ENCODE results near the gene TLCD3B.

TLCD3B gene, protein sequence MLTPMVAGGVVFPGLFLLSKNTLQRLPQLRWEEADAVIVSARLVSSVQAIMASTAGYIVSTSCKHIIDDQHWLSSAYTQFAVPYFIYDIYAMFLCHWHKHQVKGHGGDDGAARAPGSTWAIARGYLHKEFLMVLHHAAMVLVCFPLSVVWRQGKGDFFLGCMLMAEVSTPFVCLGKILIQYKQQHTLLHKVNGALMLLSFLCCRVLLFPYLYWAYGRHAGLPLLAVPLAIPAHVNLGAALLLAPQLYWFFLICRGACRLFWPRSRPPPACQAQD
- long read RNA-seq, partial matches to known transcripts: 0 of 2 reads
- long read RNA-seq, other reads (novel, unspliced or antisense): 2 of 2 reads

DNA sequence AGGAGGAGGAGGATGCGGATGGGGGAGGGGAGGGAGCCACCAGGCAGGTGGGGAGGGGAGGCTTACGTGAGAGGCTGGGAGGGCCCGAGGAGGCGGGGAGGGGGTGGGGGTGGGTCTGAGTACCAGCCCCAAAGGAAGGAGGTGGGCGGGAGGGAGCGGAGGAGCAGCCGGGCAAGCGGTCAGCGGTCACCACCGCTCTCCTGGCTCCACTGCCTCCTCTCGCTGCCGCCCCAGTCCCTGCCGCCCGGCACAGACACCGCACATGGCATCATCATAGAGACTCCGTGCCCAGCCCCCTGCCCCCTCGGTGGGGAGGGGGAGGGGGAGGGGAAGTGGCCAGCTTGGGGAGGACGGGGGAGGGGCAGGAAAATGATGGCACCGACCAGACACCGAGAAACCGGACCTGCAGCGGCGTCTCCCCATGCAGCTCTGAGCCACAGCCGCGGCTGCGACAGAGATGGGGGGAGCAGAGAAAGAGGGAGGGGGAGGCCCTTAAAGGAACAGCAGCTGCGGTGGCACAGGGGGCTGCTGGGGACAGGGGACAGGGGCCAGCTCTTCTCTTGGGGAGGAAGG lies at the start of gene TLCD3B:
Gene TLCD3B, minus strand, starts transcription at position 431 of the 573 bp plus-strand sequence. CDS start 744 bp downstream, outside the sequence.
- TF ChIP-seq, protein P1, sequence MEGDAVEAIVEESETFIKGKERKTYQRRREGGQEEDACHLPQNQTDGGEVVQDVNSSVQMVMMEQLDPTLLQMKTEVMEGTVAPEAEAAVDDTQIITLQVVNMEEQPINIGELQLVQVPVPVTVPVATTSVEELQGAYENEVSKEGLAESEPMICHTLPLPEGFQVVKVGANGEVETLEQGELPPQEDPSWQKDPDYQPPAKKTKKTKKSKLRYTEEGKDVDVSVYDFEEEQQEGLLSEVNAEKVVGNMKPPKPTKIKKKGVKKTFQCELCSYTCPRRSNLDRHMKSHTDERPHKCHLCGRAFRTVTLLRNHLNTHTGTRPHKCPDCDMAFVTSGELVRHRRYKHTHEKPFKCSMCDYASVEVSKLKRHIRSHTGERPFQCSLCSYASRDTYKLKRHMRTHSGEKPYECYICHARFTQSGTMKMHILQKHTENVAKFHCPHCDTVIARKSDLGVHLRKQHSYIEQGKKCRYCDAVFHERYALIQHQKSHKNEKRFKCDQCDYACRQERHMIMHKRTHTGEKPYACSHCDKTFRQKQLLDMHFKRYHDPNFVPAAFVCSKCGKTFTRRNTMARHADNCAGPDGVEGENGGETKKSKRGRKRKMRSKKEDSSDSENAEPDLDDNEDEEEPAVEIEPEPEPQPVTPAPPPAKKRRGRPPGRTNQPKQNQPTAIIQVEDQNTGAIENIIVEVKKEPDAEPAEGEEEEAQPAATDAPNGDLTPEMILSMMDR (IDR thresholded peaks at IDR 0.05; ENCODE audit: insufficient read depth, low read length): no peak
- TF ChIP-seq POLR2AphosphoS5 (IDR thresholded peaks at IDR 0.05; ENCODE audit: low read depth) (no peak), SPI1 (IDR thresholded peaks at IDR 0.05; ENCODE audit: borderline replicate concordance, low read depth) (no peak)
- TF ChIP-seq, protein P2, sequence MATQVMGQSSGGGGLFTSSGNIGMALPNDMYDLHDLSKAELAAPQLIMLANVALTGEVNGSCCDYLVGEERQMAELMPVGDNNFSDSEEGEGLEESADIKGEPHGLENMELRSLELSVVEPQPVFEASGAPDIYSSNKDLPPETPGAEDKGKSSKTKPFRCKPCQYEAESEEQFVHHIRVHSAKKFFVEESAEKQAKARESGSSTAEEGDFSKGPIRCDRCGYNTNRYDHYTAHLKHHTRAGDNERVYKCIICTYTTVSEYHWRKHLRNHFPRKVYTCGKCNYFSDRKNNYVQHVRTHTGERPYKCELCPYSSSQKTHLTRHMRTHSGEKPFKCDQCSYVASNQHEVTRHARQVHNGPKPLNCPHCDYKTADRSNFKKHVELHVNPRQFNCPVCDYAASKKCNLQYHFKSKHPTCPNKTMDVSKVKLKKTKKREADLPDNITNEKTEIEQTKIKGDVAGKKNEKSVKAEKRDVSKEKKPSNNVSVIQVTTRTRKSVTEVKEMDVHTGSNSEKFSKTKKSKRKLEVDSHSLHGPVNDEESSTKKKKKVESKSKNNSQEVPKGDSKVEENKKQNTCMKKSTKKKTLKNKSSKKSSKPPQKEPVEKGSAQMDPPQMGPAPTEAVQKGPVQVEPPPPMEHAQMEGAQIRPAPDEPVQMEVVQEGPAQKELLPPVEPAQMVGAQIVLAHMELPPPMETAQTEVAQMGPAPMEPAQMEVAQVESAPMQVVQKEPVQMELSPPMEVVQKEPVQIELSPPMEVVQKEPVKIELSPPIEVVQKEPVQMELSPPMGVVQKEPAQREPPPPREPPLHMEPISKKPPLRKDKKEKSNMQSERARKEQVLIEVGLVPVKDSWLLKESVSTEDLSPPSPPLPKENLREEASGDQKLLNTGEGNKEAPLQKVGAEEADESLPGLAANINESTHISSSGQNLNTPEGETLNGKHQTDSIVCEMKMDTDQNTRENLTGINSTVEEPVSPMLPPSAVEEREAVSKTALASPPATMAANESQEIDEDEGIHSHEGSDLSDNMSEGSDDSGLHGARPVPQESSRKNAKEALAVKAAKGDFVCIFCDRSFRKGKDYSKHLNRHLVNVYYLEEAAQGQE (IDR thresholded peaks at IDR 0.05; ENCODE audit: insufficient replicate concordance, low read depth): no peak
- H3K27ac ChIP-seq (replicated peaks): no peak within 1 kb of the TSS
- DNase-seq (ENCODE audit: low read depth in 1 of 2, low spot score in 1 of 2): no peak
- H3K27me3 ChIP-seq (ENCODE audit: insufficient read depth, poor library complexity, severe bottlenecking): peaks cover 52% of the 10 kb centered on the region
- H3K4me3 ChIP-seq (replicated peaks; ENCODE audit: insufficient read depth, low read length): no peak within 1 kb of the TSS

DNA sequence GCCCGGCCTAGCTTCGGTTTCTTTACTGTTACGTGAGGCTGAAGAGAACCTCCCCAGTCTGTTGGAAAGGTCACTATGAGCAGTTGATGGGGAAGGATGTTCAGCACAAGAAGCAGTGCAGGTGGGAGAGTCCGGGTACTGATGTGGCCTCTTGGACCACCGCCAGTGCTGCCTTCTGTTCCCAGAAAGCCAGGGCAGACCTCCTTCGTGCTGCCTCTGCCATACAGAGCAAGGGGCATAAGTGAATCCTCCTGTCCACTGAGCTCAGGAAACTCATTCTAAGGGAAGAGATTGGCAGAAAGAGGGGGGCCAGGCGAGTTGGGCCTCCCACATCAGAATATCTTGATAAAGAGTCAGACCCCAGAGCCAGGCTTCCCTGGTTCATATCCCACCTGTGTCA lies 48.4 kb upstream of the TLCD3B start:
- Histone ChIP-seq H3K27me3 (ENCODE audit: insufficient read depth, poor library complexity, severe bottlenecking) (no peaks in the 10 kb centered on the region), H3K4me3 (replicated peaks; ENCODE audit: insufficient read depth, low read length) (no peak overlapping the region), H3K27ac (replicated peaks) (no peak overlapping the region)
- TF ChIP-seq POLR2AphosphoS5 (IDR thresholded peaks at IDR 0.05; ENCODE audit: low read depth): no peak
- TF ChIP-seq, protein P2 (IDR thresholded peaks at IDR 0.05; ENCODE audit: insufficient replicate concordance, low read depth): no peak
- TF ChIP-seq GABPA (IDR thresholded peaks at IDR 0.05; ENCODE audit: low read depth): no peak
- TF ChIP-seq, protein P1 (IDR thresholded peaks at IDR 0.05; ENCODE audit: insufficient read depth, low read length): no peak
- TF ChIP-seq SPI1 (IDR thresholded peaks at IDR 0.05; ENCODE audit: borderline replicate concordance, low read depth): no peak
- no peak for DNase-seq (ENCODE audit: low read depth in 1 of 2, low spot score in 1 of 2)

DNA sequence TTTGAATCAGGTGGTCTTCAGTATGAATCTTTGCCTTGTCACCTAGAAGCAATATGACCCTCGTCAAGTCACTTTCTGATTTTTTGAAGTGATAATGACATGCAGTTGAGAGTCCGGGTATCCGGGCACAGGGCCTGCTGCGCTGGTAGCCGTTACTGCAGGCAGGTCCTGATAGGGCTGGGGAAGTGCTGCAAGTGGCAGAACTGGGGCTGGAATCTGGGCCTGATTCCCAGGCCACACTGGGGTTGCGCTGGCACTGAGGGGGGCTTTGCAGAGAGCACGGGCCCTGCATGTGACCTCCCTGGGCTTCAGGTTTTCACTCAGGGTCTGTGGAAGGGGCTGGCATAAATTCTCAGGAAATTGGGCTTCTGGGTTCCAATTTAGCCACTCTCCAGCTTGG lies 47.7 kb upstream of the TLCD3B start:
- Histone ChIP-seq H3K27ac (replicated peaks) (no peak overlapping the region), H3K27me3 (ENCODE audit: insufficient read depth, poor library complexity, severe bottlenecking) (no peaks in the 10 kb centered on the region), H3K4me3 (replicated peaks; ENCODE audit: insufficient read depth, low read length) (no peak overlapping the region)
- no peak for DNase-seq (ENCODE audit: low read depth in 1 of 2, low spot score in 1 of 2)
- TF ChIP-seq POLR2AphosphoS5 (IDR thresholded peaks at IDR 0.05; ENCODE audit: low read depth) (no peak), SPI1 (IDR thresholded peaks at IDR 0.05; ENCODE audit: borderline replicate concordance, low read depth) (no peak), GABPA (IDR thresholded peaks at IDR 0.05; ENCODE audit: low read depth) (no peak)
- TF ChIP-seq, protein P1 (IDR thresholded peaks at IDR 0.05; ENCODE audit: insufficient read depth, low read length): no peak
- TF ChIP-seq, protein P2 (IDR thresholded peaks at IDR 0.05; ENCODE audit: insufficient replicate concordance, low read depth): no peak

Measured in HL-60 (cell line).